Embryonic facial prominence (tissue), 1 donor: ENCODE results near the gene OR6C2.
"Not testable (repeated sequence)": the region's sequence is repeated elsewhere in the genome, so short reads cannot be mapped to it uniquely, and the experiment has no call there.

Experiments used
- DNase-seq: peaks from one replicate; pipeline ENCODE4 v3.0.0-alpha.2; 2016; ENCODE audit errors: extremely low spot score

OR6C2 gene

GRCh38 chr12:55472264-55472663 is 28.4 kb downstream of the OR6C2 start:
- no peak for DNase-seq

- DNase-seq, result not testable (repeated sequence)
Observed at GRCh38 chr12:55479136-55479535, 35.3 kb downstream of the OR6C2 start.

GRCh38 chr12:55484284-55484683 is 40.4 kb downstream of the OR6C2 start:
- DNase-seq, result not testable (repeated sequence)

GRCh38 chr12:55492078-55492477 is 48.2 kb downstream of the OR6C2 start, which contains the start of gene OR6C68:
Gene OR6C68, plus strand, starts transcription at chr12:55492378. Its CDS starts 0 bp downstream, at chr12:55492378.
- DNase-seq, result no peak

GRCh38 chr12:55495490-55495889 is 51.6 kb downstream of the OR6C2 start:
- DNase-seq, result no peak

- no peak for DNase-seq
Observed at GRCh38 chr12:55499231-55499630, 55.4 kb downstream of the OR6C2 start.

GRCh38 chr12:55499810-55500252 is 56.0 kb downstream of the OR6C2 start:
- no peak for DNase-seq

GRCh38 chr12:55501601-55502000 is 57.7 kb downstream of the OR6C2 start:
- peak; percentile 22 for DNase-seq
